SK-N-SH (cell line): ENCODE results near the gene MXI1. TPM values are rescaled to one million over a fixed set of nuclear protein-coding genes. Genes with fewer than 3 reads are reported as not detected.

Experiments
- CTCF ChIA-PET: fragments of 300-600, 350-600 bp; formaldehyde crosslinking; extraction: SDS; loops from one replicate; lab custom pipeline; 2021; lab: Yijun Ruan, JAX
- POLR2A ChIA-PET: fragments of 350-600 bp; sonication (Branson Sonifier 250); formaldehyde crosslinking; extraction: SDS; loops from one replicate; lab custom pipeline; 2020; ENCODE audit warnings: antibody characterized with exemption, inconsistent platforms; lab: Yijun Ruan, JAX
- DNase-seq: peaks from one replicate; pipeline ENCODE4 v3.0.0; 2012
- H2AFZ ChIP-seq: fragments of 200-600 bp; sonication (generic); 2 replicates; pipeline ENCODE4 v1.8.1; 2016; ENCODE audit warnings: antibody characterized with exemption, mild to moderate bottlenecking, low read depth
- H3F3A ChIP-seq: fragments of 200-600 bp; sonication (generic); replicated peaks from 2 replicates; pipeline ENCODE3; 2016; ENCODE audit warnings: antibody characterized with exemption, mild to moderate bottlenecking; ENCODE audit not compliant: insufficient read depth
- H3K27ac ChIP-seq, 2 experiments: fragments of 200-500 bp in 1 of 2; fragments of 200-600 bp in 1 of 2; sonication (Bioruptor generic) in 1 of 2; sonication (generic), shearing (Covaris generic) in 1 of 2; 2 replicates each; pipeline versions ENCODE4 v1.5.1 to v1.6.1; 2014 to 2016; ENCODE audit warnings: low read depth in 2 of 2, inconsistent platforms in 1 of 2, low read length in 1 of 2, mild to moderate bottlenecking in 1 of 2, mixed read lengths in 1 of 2
- H3K27me3 ChIP-seq: fragments of 200-600 bp; sonication (generic), shearing (Covaris generic); 2 replicates; pipeline ENCODE4 v1.6.1; 2016; ENCODE audit warnings: mixed run types; ENCODE audit not compliant: insufficient read depth
- H3K36me3 ChIP-seq, 2 experiments: fragments of 200-500 bp in 1 of 2; fragments of 200-600 bp in 1 of 2; sonication (Bioruptor generic) in 1 of 2; sonication (generic) in 1 of 2; replicated peaks in 1 of 2; 2 replicates each; pipeline versions ENCODE3 to v1.5.1; 2014 to 2016; ENCODE audit warnings: low read length in 1 of 2, mild to moderate bottlenecking in 1 of 2; ENCODE audit not compliant: insufficient read depth in 2 of 2, control insufficient read depth in 1 of 2
- H3K4me1 ChIP-seq, 2 experiments: fragments of 200-500 bp in 1 of 2; fragments of 200-600 bp in 1 of 2; sonication (Bioruptor generic) in 1 of 2; sonication (generic), shearing (Covaris generic) in 1 of 2; 2 replicates each; pipeline versions ENCODE4 v1.5.1 to v1.6.1; 2014 to 2016; ENCODE audit warnings: low read depth in 1 of 2, low read length in 1 of 2, mixed run types in 1 of 2; ENCODE audit not compliant: insufficient read depth in 2 of 2, control insufficient read depth in 1 of 2
- H3K4me2 ChIP-seq: fragments of 200-600 bp; sonication (generic), shearing (Covaris generic); 2 replicates; pipeline ENCODE4 v1.6.1; 2017; ENCODE audit warnings: mixed run types
- H3K4me3 ChIP-seq, 2 experiments: fragments of 200-500 bp in 1 of 2; fragments of 200-600 bp in 1 of 2; sonication (Bioruptor generic) in 1 of 2; sonication (generic), shearing (Covaris generic) in 1 of 2; 2 replicates each; pipeline versions ENCODE4 v1.5.1 to v1.8.1; 2014 to 2016; ENCODE audit warnings: low read depth in 2 of 2, inconsistent platforms in 1 of 2, low read length in 1 of 2, mild to moderate bottlenecking in 1 of 2, mixed read lengths in 1 of 2, moderate library complexity in 1 of 2
- H3K79me2 ChIP-seq: fragments of 200-600 bp; sonication (generic); 2 replicates; pipeline ENCODE4 v1.8.1; 2017; ENCODE audit warnings: mild to moderate bottlenecking; ENCODE audit not compliant: insufficient read depth
- H3K9ac ChIP-seq: fragments of 200-600 bp; sonication (generic); 2 replicates; pipeline ENCODE4 v1.6.1; 2017; ENCODE audit warnings: mixed run types
- H3K9me2 ChIP-seq: fragments of 200-600 bp; sonication (generic); 2 replicates; pipeline ENCODE4 v1.6.1; 2017; ENCODE audit warnings: mixed run types
- H3K9me3 ChIP-seq: fragments of 200-600 bp; sonication (generic); 2 replicates; pipeline ENCODE4 v1.6.1; 2017; ENCODE audit warnings: mixed run types, mild to moderate bottlenecking, moderate library complexity
- H4K20me1 ChIP-seq: fragments of 200-600 bp; sonication (generic); 2 replicates; pipeline ENCODE4 v1.6.1; 2017; ENCODE audit warnings: mild to moderate bottlenecking, mixed run types; ENCODE audit not compliant: insufficient read depth
- CHD2 ChIP-seq: fragments of 150-350 bp; IDR thresholded peaks from 2 replicates; pipeline ENCODE4 v1.6.1; 2018; ENCODE audit warnings: low read length; ENCODE audit not compliant: partially characterized antibody
- ELF1 ChIP-seq: IDR thresholded peaks from 2 replicates; pipeline ENCODE4 v1.4.0; 2012
- EP300 ChIP-seq, 2 experiments: IDR thresholded peaks; 2 replicates each; pipeline versions ENCODE4 v1.4.0 to v1.6.1; 2012; ENCODE audit warnings: borderline replicate concordance in 1 of 2, low read depth in 1 of 2, low read length in 1 of 2
- FOXM1 ChIP-seq: IDR thresholded peaks from 2 replicates; pipeline ENCODE4 v1.4.0; 2012; ENCODE audit warnings: low read depth, mild to moderate bottlenecking
- GABPA ChIP-seq: IDR thresholded peaks from 2 replicates; pipeline ENCODE4 v1.4.0; 2012; ENCODE audit warnings: low read depth, mild to moderate bottlenecking
- JUND ChIP-seq: IDR thresholded peaks from 2 replicates; pipeline ENCODE4 v1.4.0; 2012
- MXI1 ChIP-seq: IDR thresholded peaks from 2 replicates; pipeline ENCODE4 v1.6.1; 2012; ENCODE audit warnings: mild to moderate bottlenecking, low read depth, low read length, improper control_type of control experiment
- PBX3 ChIP-seq: IDR thresholded peaks from 2 replicates; pipeline ENCODE4; 2012
- POLR2AphosphoS5 ChIP-seq: IDR thresholded peaks from 2 replicates; pipeline ENCODE4 v1.6.1; 2012; ENCODE audit warnings: low read depth, low read length
- RAD21 ChIP-seq: IDR thresholded peaks from 2 replicates; pipeline ENCODE4 v1.6.1; 2012; ENCODE audit warnings: mild to moderate bottlenecking, low read length
- REST ChIP-seq: IDR thresholded peaks from 2 replicates; pipeline ENCODE4 v1.6.1; 2012; ENCODE audit warnings: mild to moderate bottlenecking, low read depth, low read length, moderate library complexity
- TAF1 ChIP-seq: IDR thresholded peaks from 2 replicates; pipeline ENCODE4 v1.6.1; 2012; ENCODE audit warnings: low read depth, mild to moderate bottlenecking, low read length, moderate library complexity, borderline replicate concordance
- TCF12 ChIP-seq: IDR thresholded peaks from 2 replicates; pipeline ENCODE4 v1.4.0; 2012
- WGBS: methylation state at CpG from one replicate; pipeline ENCODE4 v1.1.6; 2017; ENCODE audit warnings: low lambda C conversion rate; 5-methylcytosine and 5-hydroxymethylcytosine counted together
- polyA plus RNA-seq, 3 experiments: library from polyadenylated mRNA; depleted of rRNA; stranded (reverse); fragments of >200 nt; gene quantifications; 2 replicates each; pipeline ENCODE4 v1.2.3, GENCODE V29; 2012

Gene MXI1
- polyA plus RNA-seq, 1 of the 3 experiments (the other 2 are of a cell fraction): 13.8 TPM

GRCh38 chr10:110216942-110217661 is 9.7 kb downstream of the MXI1 start:
- Histone ChIP-seq H3K9me2 (no peaks in the 10 kb centered on the region), H3K4me2 (no peak overlapping the region), H3K36me3 (no peaks in the 10 kb centered on the region), H3K9me3 (no peaks in the 10 kb centered on the region), H3K79me2 (no peaks in the 10 kb centered on the region), H3K27me3 (no peaks in the 10 kb centered on the region), H2AFZ (no peak overlapping the region), H4K20me1 (no peaks in the 10 kb centered on the region), H3K4me1 (peaks cover 0 to 6% of the 10 kb centered on the region in 2 experiments; a peak in 1 of 4 replicates), H3K9ac (no peak overlapping the region), H3K4me3 (no peak overlapping the region), H3F3A (no peaks in the 10 kb centered on the region), H3K27ac (no peak overlapping the region; a peak in 1 of 4 replicates)
- CTCF ChIA-PET: interaction anchor here (0.7 to 1.8 kb wide), 2 partner anchors 64 to 78 kb away, joined by 3 to 5 read pairs; no protein-coding TSS in a partner anchor
- POLR2A ChIA-PET: no interaction called here
- no peak for TF ChIP-seq PBX3
- TF ChIP-seq JUND: no peak
- TF ChIP-seq CHD2: no peak
- DNase-seq: no peak
- 76% methylated on average over 5 of the region's 5 CpGs for WGBS

DNA sequence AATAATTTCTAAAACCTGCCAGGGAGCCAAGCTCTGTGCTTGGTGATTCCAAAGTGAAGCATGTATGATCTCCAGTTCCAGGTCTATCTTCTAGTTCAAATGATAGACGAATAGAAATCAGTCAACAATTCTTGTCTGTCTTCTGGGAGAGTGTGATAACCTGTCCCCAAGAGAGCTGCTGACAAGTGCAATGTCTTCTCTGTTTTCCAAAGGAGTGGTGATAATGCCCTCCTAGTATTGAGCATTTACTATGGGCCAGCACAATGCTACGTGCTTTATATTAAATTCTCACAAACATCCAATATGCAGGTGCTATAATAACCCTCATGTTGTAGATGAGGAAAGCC is 10.2 kb downstream of the MXI1 start:
- no peaks in the 10 kb centered on the region for H3K36me3 ChIP-seq
- H3K4me2 ChIP-seq: no peak overlapping the region
- H3K9me3 ChIP-seq: no peaks in the 10 kb centered on the region
- H2AFZ ChIP-seq: no peak overlapping the region
- H4K20me1 ChIP-seq: no peaks in the 10 kb centered on the region
- H3K27ac ChIP-seq: no peak overlapping the region
- WGBS: 82% methylated on average over 2 of the region's 2 CpGs
- POLR2A ChIA-PET: no interaction called here
- H3F3A ChIP-seq: no peaks in the 10 kb centered on the region
- no peak for TF ChIP-seq GABPA
- no peak for TF ChIP-seq FOXM1
- TF ChIP-seq EP300 (IDR thresholded peaks at IDR 0.05; ENCODE audit: borderline replicate concordance in 1 of 2, low read depth in 1 of 2, low read length in 1 of 2): no peak
- no peak for TF ChIP-seq TAF1
- TF ChIP-seq TCF12: no peak
- TF ChIP-seq ELF1: no peak
- no peak for TF ChIP-seq POLR2AphosphoS5
- TF ChIP-seq REST: no peak
- no peak for TF ChIP-seq RAD21
- TF ChIP-seq MXI1: no peak
- DNase-seq: no peak
- CTCF ChIA-PET: interaction anchor here (0.7 kb wide), 1 partner anchor 64 kb away, joined by 3 read pairs; no protein-coding TSS in a partner anchor
- no peaks in the 10 kb centered on the region for H3K27me3 ChIP-seq
- H3K9ac ChIP-seq: no peak overlapping the region
- no peaks in the 10 kb centered on the region for H3K79me2 ChIP-seq
- no peak overlapping the region for H3K4me3 ChIP-seq
- H3K9me2 ChIP-seq: no peaks in the 10 kb centered on the region
- peaks cover 0 to 4% of the 10 kb centered on the region in 2 experiments; a peak in 1 of 4 replicates for H3K4me1 ChIP-seq
